Measurements from ENCODE around the gene LYRM1.
"Not testable (repeated sequence)": the region's sequence is repeated elsewhere in the genome, so short reads cannot be mapped to it uniquely, and the experiment has no call there.

LYRM1 gene

GRCh38 chr16:20971401-20971800, 70.8 kb downstream of the LYRM1 start:
- DNase-seq (ENCODE audit: insufficient read length, low spot score): no peak
- FAIRE-seq: no peak

- FAIRE-seq: not testable (repeated sequence)
Measured at GRCh38 chr16:20973201-20973600, 72.6 kb downstream of the LYRM1 start.

More at GRCh38 chr16:20973201-20973600, 72.6 kb downstream of the LYRM1 start:
- DNase-seq (ENCODE audit: insufficient read length, low spot score): not testable (repeated sequence)
